Occipital lobe (tissue), 3 donors: ENCODE results near the gene ARL4A. TPM values are rescaled to one million over a fixed set of nuclear protein-coding genes. Genes with fewer than 3 reads are reported as not detected.

ENCODE experiments used
- DNase-seq: peaks from one replicate; lab custom pipeline; 2025; lab: John Stamatoyannopoulos, UW
- small RNA-seq: library from RNA; depleted of rRNA; stranded (forward); fragments of <200 nt; gene quantifications from one replicate; pipeline ENCODE3, GENCODE V24; 2014
- total RNA-seq: library from RNA; depleted of rRNA; stranded (reverse); fragments of >200 nt; gene quantifications from one replicate; pipeline ENCODE4 v1.2.3, GENCODE V29; 2014

The ARL4A gene
- total RNA-seq, 1 donor from 2014 or later: 82.2 TPM

GRCh38 chr7:12722636-12723605 lies 35.5 kb downstream of the ARL4A start:
- DNase-seq: no peak

GRCh38 chr7:12725575-12726316 lies 38.3 kb downstream of the ARL4A start:
- no peak for DNase-seq

- DNase-seq: no peak
Measured at GRCh38 chr7:12726908-12727307, 39.5 kb downstream of the ARL4A start.

- DNase-seq: no peak
Measured at GRCh38 chr7:12727455-12728191, 40.2 kb downstream of the ARL4A start.

- DNase-seq: no peak
Measured at GRCh38 chr7:12728192-12728538, 40.7 kb downstream of the ARL4A start.

- peak; percentile 26 for DNase-seq
Measured at GRCh38 chr7:12729112-12729511, 41.7 kb downstream of the ARL4A start.

GRCh38 chr7:12730523-12730922 lies 43.1 kb downstream of the ARL4A start:
- DNase-seq: no peak

- DNase-seq: no peak
Measured at GRCh38 chr7:12731214-12731656, 43.8 kb downstream of the ARL4A start.

- no peak for DNase-seq
Measured at GRCh38 chr7:12731775-12732174, 44.3 kb downstream of the ARL4A start.

- DNase-seq: no peak
Measured at GRCh38 chr7:12732428-12732827, 45.0 kb downstream of the ARL4A start.

GRCh38 chr7:12735923-12736322 lies 48.5 kb downstream of the ARL4A start:
- no peak for DNase-seq

- DNase-seq: no peak
Measured at GRCh38 chr7:12737373-12737772, 49.9 kb downstream of the ARL4A start.

- DNase-seq: no peak
Measured at GRCh38 chr7:12737836-12738235, 50.4 kb downstream of the ARL4A start.

- DNase-seq: no peak
Measured at GRCh38 chr7:12738665-12739064, 51.2 kb downstream of the ARL4A start.

Small RNA genes within 50 kb of the gene (small RNA-seq; reads per million reads assigned to genes)
- not detected for gene RF00264

Other genes with a start within 250 kb of the ARL4A start
- gene SCIN, start 116.9 kb upstream of the ARL4A start, total RNA-seq: 1.6 TPM